Lower lobe of right lung (tissue), 2 donors: Measurements from ENCODE around the gene DHX35. TPM values are rescaled to one million over a fixed set of nuclear protein-coding genes. Genes with fewer than 3 reads are reported as not detected.

Source experiments
- ATAC-seq, 2 donors: fragments of 200-7000 bp; cut with Tn5 transposase; one replicate each; pipeline ENCODE4 v1.9.1; 2020 to 2022; ENCODE audit warnings: mild to moderate bottlenecking in 2 of 2, moderate library complexity in 2 of 2
- DNase-seq: peaks from one replicate; pipeline ENCODE4 v3.0.0-alpha.2; 2020
- H3K27ac ChIP-seq: fragments of 200-600 bp; one replicate; pipeline ENCODE4 v1.8.0; 2022
- H3K27me3 ChIP-seq: fragments of 200-600 bp; one replicate; pipeline ENCODE4 v1.8.0; 2022; ENCODE audit warnings: low read depth
- H3K36me3 ChIP-seq: fragments of 200-600 bp; one replicate; pipeline ENCODE4 v1.8.0; 2022; ENCODE audit warnings: mild to moderate bottlenecking
- H3K4me1 ChIP-seq: fragments of 200-600 bp; one replicate; pipeline ENCODE4 v1.8.0; 2022
- H3K4me3 ChIP-seq: fragments of 200-600 bp; one replicate; pipeline ENCODE4 v1.8.0; 2022; ENCODE audit warnings: mild to moderate bottlenecking
- H3K9me3 ChIP-seq: fragments of 200-600 bp; one replicate; pipeline ENCODE4 v1.8.0; 2022
- CTCF ChIP-seq: fragments of 200-600 bp; IDR thresholded peaks from one replicate; pipeline ENCODE4 v1.8.0; 2022; ENCODE audit warnings: antibody characterized with exemption, mild to moderate bottlenecking
- intact Hi-C: fragments of 100-400 bp; cut with DNase I; formaldehyde crosslinking; loops from one replicate; pipeline ENCODE4 v1.11.0; 2022
- total RNA-seq: library from RNA; stranded (reverse); fragmentation: NEBNext Ultra II Directional; extraction: Animal tissue kit (Norgen Biotek cat#: 25700); gene quantifications from one replicate; pipeline ENCODE4 v1.2.1, GENCODE V29; 2021
- donor health status: DM: no; HTN: yes; CAD: no; lungs with severe emphysema.

Gene DHX35
- total RNA-seq, 1 donor from 2014 or later, result 10.5 TPM

GRCh38 chr20:38961530-38962043 lies 557 bp upstream of the DHX35 start:
- intact Hi-C loops, result no loop called here
- peak overlapping the region; percentile 99 for H3K4me3 ChIP-seq
- H3K4me1 ChIP-seq, result peaks cover 17% of the 10 kb centered on the region
- no peak for DNase-seq
- no peaks in the 10 kb centered on the region for H3K9me3 ChIP-seq
- no peaks in the 10 kb centered on the region for H3K36me3 ChIP-seq
- H3K27me3 ChIP-seq, result no peaks in the 10 kb centered on the region
- TF ChIP-seq CTCF, result no peak
- no peak for ATAC-seq
- H3K27ac ChIP-seq, result peak overlapping the region; percentile 92

GRCh38 chr20:38962928-38963401 lies 821 bp downstream of the DHX35 start:
- TF ChIP-seq CTCF, result no peak
- intact Hi-C loops, result no loop called here
- no peaks in the 10 kb centered on the region for H3K27me3 ChIP-seq
- H3K9me3 ChIP-seq, result no peaks in the 10 kb centered on the region
- no peak for ATAC-seq
- H3K27ac ChIP-seq, result peak overlapping the region; percentile 92
- peaks cover 17% of the 10 kb centered on the region for H3K4me1 ChIP-seq
- peak overlapping the region; percentile 99 for H3K4me3 ChIP-seq
- no peaks in the 10 kb centered on the region for H3K36me3 ChIP-seq
- DNase-seq, result no peak

GRCh38 chr20:38963745-38964144 lies 1.6 kb downstream of the DHX35 start:
- peaks cover 17% of the 10 kb centered on the region for H3K4me1 ChIP-seq
- DNase-seq (no peak), ATAC-seq (no peak)
- intact Hi-C loops, result no loop called here
- no peaks in the 10 kb centered on the region for H3K9me3 ChIP-seq
- H3K27ac ChIP-seq, result no peak overlapping the region
- no peak overlapping the region for H3K4me3 ChIP-seq
- TF ChIP-seq CTCF, result no peak
- H3K36me3 ChIP-seq, result peaks cover 3% of the 10 kb centered on the region
- H3K27me3 ChIP-seq, result no peaks in the 10 kb centered on the region

GRCh38 chr20:38965264-38965663 lies 3.1 kb downstream of the DHX35 start:
- no peaks in the 10 kb centered on the region for H3K27me3 ChIP-seq
- peaks cover 18% of the 10 kb centered on the region for H3K36me3 ChIP-seq
- no peak overlapping the region for H3K4me3 ChIP-seq
- H3K4me1 ChIP-seq, result peaks cover 17% of the 10 kb centered on the region
- no peak overlapping the region for H3K27ac ChIP-seq
- TF ChIP-seq CTCF, result no peak
- no peak for ATAC-seq
- no peak for DNase-seq
- no peaks in the 10 kb centered on the region for H3K9me3 ChIP-seq
- intact Hi-C loops, result no loop called here

- ATAC-seq (no peak), DNase-seq (no peak)
- peaks cover 5% of the 10 kb centered on the region for H3K4me1 ChIP-seq
- H3K27ac ChIP-seq, result no peak overlapping the region
- intact Hi-C loops, result no loop called here
- no peaks in the 10 kb centered on the region for H3K27me3 ChIP-seq
- no peak overlapping the region for H3K4me3 ChIP-seq
- no peaks in the 10 kb centered on the region for H3K9me3 ChIP-seq
- peaks cover 46% of the 10 kb centered on the region for H3K36me3 ChIP-seq
- TF ChIP-seq CTCF, result no peak
Measured at GRCh38 chr20:38968090-38968489, 5.9 kb downstream of the DHX35 start.

GRCh38 chr20:38969708-38970107 lies 7.6 kb downstream of the DHX35 start:
- intact Hi-C loops, result no loop called here
- ATAC-seq, result no peak

More at GRCh38 chr20:38969708-38970107, 7.6 kb downstream of the DHX35 start:
- no peak for DNase-seq
- no peaks in the 10 kb centered on the region for H3K27me3 ChIP-seq
- no peaks in the 10 kb centered on the region for H3K9me3 ChIP-seq
- H3K4me1 ChIP-seq, result no peaks in the 10 kb centered on the region
- no peak overlapping the region for H3K4me3 ChIP-seq
- H3K27ac ChIP-seq, result no peak overlapping the region
- peaks cover 56% of the 10 kb centered on the region for H3K36me3 ChIP-seq
- TF ChIP-seq CTCF, result no peak
